Measurements from ENCODE around the gene PADI4.
A peak's percentile ranks its signal among the peaks of the same experiment; 100 is the strongest.
"Not testable (repeated sequence)": the region's sequence is repeated elsewhere in the genome, so short reads cannot be mapped to it uniquely, and the experiment has no call there.

The PADI4 gene

GRCh38 chr1:17371896-17372295 is 63.9 kb downstream of the PADI4 start, which contains the start of gene PADI6:
TSS of gene PADI6 (plus strand) at chr1:17372196. CDS start at chr1:17372246, 50 bp downstream.
- FAIRE-seq = no peak
- no peak for DNase-seq (ENCODE audit: insufficient read length, low spot score)

GRCh38 chr1:17372955-17373354 is 65.0 kb downstream of the PADI4 start:
- DNase-seq (ENCODE audit: insufficient read length, low spot score) = no peak
- FAIRE-seq = no peak

GRCh38 chr1:17375651-17376050 is 67.7 kb downstream of the PADI4 start:
- DNase-seq (ENCODE audit: insufficient read length, low spot score) (no peak), FAIRE-seq (no peak)

- no peak for DNase-seq (ENCODE audit: insufficient read length, low spot score)
- no peak for FAIRE-seq
Measured at GRCh38 chr1:17377325-17377953, 69.4 kb downstream of the PADI4 start.

- FAIRE-seq (no peak), DNase-seq (ENCODE audit: insufficient read length, low spot score) (no peak)
Measured at GRCh38 chr1:17381161-17381560, 73.2 kb downstream of the PADI4 start.

GRCh38 chr1:17392199-17392740 is 84.3 kb downstream of the PADI4 start:
- no peak for FAIRE-seq
- no peak for DNase-seq (ENCODE audit: insufficient read length, low spot score)

- no peak for FAIRE-seq
- DNase-seq (ENCODE audit: insufficient read length, low spot score) = no peak
Measured at GRCh38 chr1:17393230-17393629, 85.2 kb downstream of the PADI4 start.

- DNase-seq (ENCODE audit: insufficient read length, low spot score) (no peak), FAIRE-seq (no peak)
Measured at GRCh38 chr1:17397910-17398695, 90.1 kb downstream of the PADI4 start.

- DNase-seq (ENCODE audit: insufficient read length, low spot score) = no peak
- FAIRE-seq = no peak
Measured at GRCh38 chr1:17400725-17401341, 92.8 kb downstream of the PADI4 start.

- DNase-seq (ENCODE audit: insufficient read length, low spot score) (no peak), FAIRE-seq (no peak)
Measured at GRCh38 chr1:17401841-17402240, 93.8 kb downstream of the PADI4 start.

GRCh38 chr1:17403081-17403480 is 95.1 kb downstream of the PADI4 start:
- no peak for DNase-seq (ENCODE audit: insufficient read length, low spot score)
- FAIRE-seq = no peak

GRCh38 chr1:17404034-17404684 is 96.2 kb downstream of the PADI4 start:
- DNase-seq (ENCODE audit: insufficient read length, low spot score) (no peak), FAIRE-seq (no peak)

- DNase-seq (ENCODE audit: insufficient read length, low spot score) = no peak
- no peak for FAIRE-seq
Measured at GRCh38 chr1:17404820-17405219, 96.8 kb downstream of the PADI4 start.

- no peak for FAIRE-seq
- DNase-seq (ENCODE audit: insufficient read length, low spot score) = peak; percentile 74
Measured at GRCh38 chr1:17405898-17406759, 98.1 kb downstream of the PADI4 start.

- not testable (repeated sequence) for FAIRE-seq; DNase-seq (ENCODE audit: insufficient read length, low spot score)
Measured at GRCh38 chr1:17406760-17407475, 98.9 kb downstream of the PADI4 start.

- FAIRE-seq = not testable (repeated sequence)
Measured at GRCh38 chr1:17407786-17408514, 100.0 kb downstream of the PADI4 start.

GRCh38 chr1:17409391-17409811 is 101.4 kb downstream of the PADI4 start:
- FAIRE-seq (no peak), DNase-seq (ENCODE audit: insufficient read length, low spot score) (no peak)

More at GRCh38 chr1:17407786-17408514, 100.0 kb downstream of the PADI4 start:
- DNase-seq (ENCODE audit: insufficient read length, low spot score) = not testable (repeated sequence)

GRCh38 chr1:17412093-17412870 is 104.3 kb downstream of the PADI4 start:
- FAIRE-seq (no peak), DNase-seq (ENCODE audit: insufficient read length, low spot score) (no peak)
